Vagina (tissue), 2 donors: ENCODE measurements around the gene SYNDIG1. TPM values are rescaled to one million over a fixed set of nuclear protein-coding genes. Genes with fewer than 3 reads are reported as not detected.

ENCODE experiments used
- DNase-seq, 2 donors: peaks; one replicate each; pipeline ENCODE4 v3.0.0-alpha.2; 2017; ENCODE audit errors: extremely low spot score in 2 of 2
- H3K27ac ChIP-seq: fragments of 200-600 bp; sonication (generic); one replicate; pipeline ENCODE4 v1.5.1; 2019
- H3K27me3 ChIP-seq: fragments of 200-600 bp; sonication (generic); one replicate; pipeline ENCODE4 v1.5.1; 2019
- H3K36me3 ChIP-seq, 2 donors: fragments of 200-600 bp; sonication (generic); one replicate each; pipeline ENCODE4 v1.5.1; 2017 to 2019
- H3K4me1 ChIP-seq: fragments of 200-600 bp; sonication (generic); one replicate; pipeline ENCODE4 v1.5.1; 2019
- H3K4me3 ChIP-seq, 2 donors: fragments of 200-600 bp; sonication (generic); 1 replicate in 1 of 2; 2 replicates in 1 of 2; pipeline ENCODE4 v1.5.1; 2016 to 2019
- H3K9me3 ChIP-seq: fragments of 200-600 bp; sonication (generic); one replicate; pipeline ENCODE4 v1.5.1; 2019
- POLR2A ChIP-seq, 2 donors: fragments of 450-650 bp; IDR thresholded peaks; one replicate each; pipeline ENCODE4 v1.6.1; 2017; ENCODE audit warnings: antibody characterized with exemption in 2 of 2, mild to moderate bottlenecking in 2 of 2, moderate library complexity in 2 of 2
- POLR2AphosphoS5 ChIP-seq, 2 donors: sonication (generic); formaldehyde crosslinking; IDR thresholded peaks; one replicate each; pipeline ENCODE4 v1.9.0; 2017; ENCODE audit warnings: antibody characterized with exemption in 2 of 2, mild to moderate bottlenecking in 2 of 2, low read depth in 1 of 2; ENCODE audit not compliant: insufficient read depth in 1 of 2
- intact Hi-C: fragments of 100-400 bp; cut with DNase I; formaldehyde crosslinking; loops from one replicate; pipeline ENCODE4 v1.15.1; 2023
- total RNA-seq: library from RNA; depleted of rRNA; stranded (reverse); fragments of >200 nt; gene quantifications from one replicate; pipeline ENCODE4 v1.2.3, GENCODE V29; 2016
- TF ChIP-seq, protein P1 (sequence below), 3 experiments: fragments of 450-650 bp in 2 of 3; fragments of 200-600 bp in 1 of 3; sonication (generic) in 1 of 3; IDR thresholded peaks; one replicate each; pipeline ENCODE4 v1.5.1; 2017 to 2019; ENCODE audit warnings: antibody characterized with exemption in 3 of 3, mild to moderate bottlenecking in 2 of 3, moderate library complexity in 2 of 3

The SYNDIG1 gene
- total RNA-seq, 1 donor from 2014 or later: 3.2 TPM

GRCh38 chr20:24537210-24537609, 67.8 kb downstream of the SYNDIG1 start:
- TF ChIP-seq POLR2AphosphoS5 (IDR thresholded peaks at IDR 0.05; ENCODE audit: insufficient read depth in 1 of 2, low read depth in 1 of 2) (no peak), POLR2A (IDR thresholded peaks at IDR 0.05) (no peak)
- TF ChIP-seq, protein P1, sequence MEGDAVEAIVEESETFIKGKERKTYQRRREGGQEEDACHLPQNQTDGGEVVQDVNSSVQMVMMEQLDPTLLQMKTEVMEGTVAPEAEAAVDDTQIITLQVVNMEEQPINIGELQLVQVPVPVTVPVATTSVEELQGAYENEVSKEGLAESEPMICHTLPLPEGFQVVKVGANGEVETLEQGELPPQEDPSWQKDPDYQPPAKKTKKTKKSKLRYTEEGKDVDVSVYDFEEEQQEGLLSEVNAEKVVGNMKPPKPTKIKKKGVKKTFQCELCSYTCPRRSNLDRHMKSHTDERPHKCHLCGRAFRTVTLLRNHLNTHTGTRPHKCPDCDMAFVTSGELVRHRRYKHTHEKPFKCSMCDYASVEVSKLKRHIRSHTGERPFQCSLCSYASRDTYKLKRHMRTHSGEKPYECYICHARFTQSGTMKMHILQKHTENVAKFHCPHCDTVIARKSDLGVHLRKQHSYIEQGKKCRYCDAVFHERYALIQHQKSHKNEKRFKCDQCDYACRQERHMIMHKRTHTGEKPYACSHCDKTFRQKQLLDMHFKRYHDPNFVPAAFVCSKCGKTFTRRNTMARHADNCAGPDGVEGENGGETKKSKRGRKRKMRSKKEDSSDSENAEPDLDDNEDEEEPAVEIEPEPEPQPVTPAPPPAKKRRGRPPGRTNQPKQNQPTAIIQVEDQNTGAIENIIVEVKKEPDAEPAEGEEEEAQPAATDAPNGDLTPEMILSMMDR (IDR thresholded peaks at IDR 0.05): no peak
- intact Hi-C loops: no loop called here
- no peak overlapping the region for H3K4me3 ChIP-seq
- H3K27me3 ChIP-seq: no peaks in the 10 kb centered on the region
- H3K27ac ChIP-seq: no peak overlapping the region
- H3K4me1 ChIP-seq: no peaks in the 10 kb centered on the region
- no peaks in the 10 kb centered on the region for H3K36me3 ChIP-seq
- no peak for DNase-seq
- H3K9me3 ChIP-seq: no peaks in the 10 kb centered on the region

DNA sequence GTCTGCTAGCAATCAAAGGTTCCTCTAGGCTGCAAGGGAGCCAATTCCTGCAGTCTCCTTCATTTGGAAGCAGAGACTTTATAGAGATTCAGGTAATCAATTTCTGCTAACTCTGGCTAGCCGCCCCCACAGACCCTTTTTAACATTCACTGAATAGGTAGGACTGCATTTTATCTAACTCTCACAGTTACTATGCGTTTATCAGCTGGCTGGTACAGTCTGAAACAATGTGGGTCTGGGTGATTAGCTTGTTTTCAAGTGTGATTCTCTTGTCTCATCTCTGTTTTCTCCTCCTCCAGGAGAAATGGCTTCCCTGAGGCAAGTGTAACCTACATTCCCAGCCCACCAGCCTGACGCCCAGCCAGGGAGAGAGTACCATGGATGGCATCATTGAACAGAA, 73.3 kb downstream of the SYNDIG1 start:
- no peak for DNase-seq
- TF ChIP-seq, protein P1 (IDR thresholded peaks at IDR 0.05): no peak
- intact Hi-C loops: no loop called here

DNA sequence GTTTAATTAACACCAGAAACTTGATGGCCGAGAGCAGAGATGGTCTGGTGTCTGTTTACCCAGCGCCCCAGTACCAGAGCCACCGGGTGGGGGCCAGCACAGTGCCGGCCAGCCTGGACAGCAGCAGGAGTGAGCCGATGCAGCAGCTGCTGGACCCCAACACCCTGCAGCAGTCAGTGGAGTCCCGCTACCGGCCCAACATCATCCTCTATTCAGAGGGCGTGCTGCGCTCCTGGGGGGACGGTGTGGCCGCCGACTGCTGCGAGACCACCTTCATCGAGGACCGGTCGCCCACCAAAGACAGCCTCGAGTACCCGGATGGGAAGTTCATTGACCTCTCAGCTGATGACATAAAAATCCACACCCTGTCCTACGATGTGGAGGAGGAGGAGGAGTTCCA, 73.7 kb downstream of the SYNDIG1 start:
- DNase-seq: no peak
- Histone ChIP-seq H3K27ac (no peak overlapping the region), H3K4me3 (no peak overlapping the region), H3K36me3 (no peaks in the 10 kb centered on the region), H3K4me1 (no peaks in the 10 kb centered on the region), H3K9me3 (no peaks in the 10 kb centered on the region), H3K27me3 (no peaks in the 10 kb centered on the region)
- intact Hi-C loops: no loop called here
- TF ChIP-seq, protein P1 (IDR thresholded peaks at IDR 0.05): no peak

More for the DNA sequence above, 73.3 kb downstream of the SYNDIG1 start:
- Histone ChIP-seq H3K4me3 (no peak overlapping the region), H3K27me3 (no peaks in the 10 kb centered on the region), H3K36me3 (no peaks in the 10 kb centered on the region), H3K4me1 (no peaks in the 10 kb centered on the region), H3K9me3 (no peaks in the 10 kb centered on the region), H3K27ac (no peak overlapping the region)

- Histone ChIP-seq H3K27ac (no peak overlapping the region), H3K36me3 (no peaks in the 10 kb centered on the region), H3K9me3 (no peaks in the 10 kb centered on the region), H3K27me3 (no peaks in the 10 kb centered on the region), H3K4me1 (no peaks in the 10 kb centered on the region), H3K4me3 (no peak overlapping the region)
- TF ChIP-seq POLR2AphosphoS5 (IDR thresholded peaks at IDR 0.05; ENCODE audit: insufficient read depth in 1 of 2, low read depth in 1 of 2): no peak
- TF ChIP-seq, protein P1 (IDR thresholded peaks at IDR 0.05): no peak
- TF ChIP-seq POLR2A (IDR thresholded peaks at IDR 0.05): no peak
- DNase-seq: peak in 1 of 2 donors; percentile 91
- intact Hi-C loops: no loop called here
Observed at GRCh38 chr20:24543741-24544140, 74.3 kb downstream of the SYNDIG1 start.

GRCh38 chr20:24544371-24544770, 74.9 kb downstream of the SYNDIG1 start:
- Histone ChIP-seq H3K27me3 (no peaks in the 10 kb centered on the region), H3K36me3 (no peaks in the 10 kb centered on the region), H3K27ac (no peak overlapping the region), H3K4me3 (no peak overlapping the region), H3K4me1 (no peaks in the 10 kb centered on the region), H3K9me3 (no peaks in the 10 kb centered on the region)
- peak in 1 of 2 donors; percentile 77 for DNase-seq
- intact Hi-C loops: no loop called here
- TF ChIP-seq POLR2AphosphoS5 (IDR thresholded peaks at IDR 0.05; ENCODE audit: insufficient read depth in 1 of 2, low read depth in 1 of 2) (no peak), POLR2A (IDR thresholded peaks at IDR 0.05) (no peak)
- TF ChIP-seq, protein P1 (IDR thresholded peaks at IDR 0.05): no peak
